MCF 10A (cell line): ENCODE measurements around the gene GTF2IRD1. TPM values are rescaled to one million over a fixed set of nuclear protein-coding genes. Genes with fewer than 3 reads are reported as not detected.

Experiments
- BruUV-seq: library from RNA; stranded (reverse); fragments of 400-500 nt; replicated peaks from 2 replicates; lab custom pipeline; 2021; lab: Mats Ljungman, UMichigan
- CTCF ChIA-PET: fragments of 300-600 bp; sonication (Branson Sonifier 250); formaldehyde crosslinking; extraction: SDS; loops from one replicate; lab custom pipeline; 2021; ENCODE audit warnings: antibody characterized with exemption, inconsistent platforms; lab: Yijun Ruan, JAX
- POLR2A ChIA-PET: fragments of 300-600, 350-650 bp; sonication (Branson Sonifier 250); formaldehyde crosslinking; extraction: SDS; loops from one replicate; lab custom pipeline; 2020; ENCODE audit warnings: antibody characterized with exemption, inconsistent platforms; lab: Yijun Ruan, JAX
- DNase-seq: peaks from one replicate; pipeline ENCODE4 v3.0.0-alpha.2; 2018; ENCODE audit not compliant: unreplicated experiment
- H3K27ac Mint-ChIP-seq: one replicate; pipeline ENCODE4 v1.8.0; 2022; ENCODE audit warnings: mild to moderate bottlenecking, low read depth, mixed read lengths; ENCODE audit not compliant: unreplicated experiment
- H3K27me3 Mint-ChIP-seq: one replicate; pipeline ENCODE4 v1.8.0; 2022; ENCODE audit warnings: mixed read lengths; ENCODE audit not compliant: insufficient read depth, unreplicated experiment
- H3K36me3 Mint-ChIP-seq: one replicate; pipeline ENCODE4 v1.8.0; 2022; ENCODE audit warnings: mild to moderate bottlenecking, moderate library complexity, mixed read lengths; ENCODE audit not compliant: insufficient read depth, unreplicated experiment
- H3K4me1 Mint-ChIP-seq: one replicate; pipeline ENCODE4 v1.8.0; 2022; ENCODE audit warnings: mixed read lengths; ENCODE audit not compliant: insufficient read depth, unreplicated experiment
- H3K4me3 Mint-ChIP-seq: one replicate; pipeline ENCODE4 v1.8.0; 2022; ENCODE audit warnings: mild to moderate bottlenecking, moderate library complexity, mixed read lengths; ENCODE audit not compliant: unreplicated experiment
- H3K9me3 Mint-ChIP-seq: one replicate; pipeline ENCODE4 v1.8.0; 2022; ENCODE audit warnings: mixed read lengths; ENCODE audit not compliant: unreplicated experiment
- intact Hi-C: fragments of 100-400 bp; cut with micrococcal nuclease; formaldehyde crosslinking; loops from 2 replicates; pipeline ENCODE4 v1.14.1; 2022
- total RNA-seq: library from RNA; stranded (reverse); gene quantifications from 2 replicates; pipeline ENCODE4 v1.2.3, GENCODE V29; 2022
- TF ChIP-seq, protein P1 (sequence below): fragments of 200-600 bp; IDR thresholded peaks from one replicate; pipeline ENCODE4 v1.8.0; 2022; ENCODE audit warnings: antibody characterized with exemption, mild to moderate bottlenecking; ENCODE audit not compliant: unreplicated experiment

Gene GTF2IRD1
- total RNA-seq, 1 experiment from 2014 or later, result 77.6 TPM

DNA sequence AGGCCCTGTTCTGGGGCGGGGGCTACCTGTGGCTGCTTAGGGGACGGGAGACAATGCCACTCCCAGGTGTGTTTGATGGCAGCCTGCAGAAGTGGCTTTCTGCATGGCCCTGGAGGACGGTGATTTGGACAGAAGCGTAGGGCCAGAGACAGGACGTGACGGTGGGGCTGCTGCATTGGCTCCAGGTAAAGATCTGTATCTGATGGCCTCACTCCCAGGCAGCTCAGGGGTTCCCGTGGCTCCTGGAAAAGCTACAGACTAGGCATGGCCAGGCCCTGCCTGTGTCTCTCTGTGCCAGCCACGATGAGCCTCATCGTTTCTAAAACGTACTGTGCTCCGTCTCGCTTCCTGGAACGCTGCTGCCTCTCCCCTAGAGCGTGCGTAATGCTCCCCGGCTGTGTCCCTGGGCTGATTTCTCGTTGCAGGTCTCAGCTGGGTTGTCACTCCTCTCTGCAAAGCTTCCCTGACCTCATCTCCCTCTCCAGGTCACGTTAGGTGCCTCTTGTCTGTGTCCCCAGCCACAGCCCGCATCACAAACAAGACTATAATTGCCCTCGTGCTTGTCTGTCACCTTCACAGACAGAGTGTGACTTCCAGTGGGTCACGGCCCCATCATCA, 12.6 kb downstream of the GTF2IRD1 start:
- H3K27ac Mint-ChIP-seq, result no peak overlapping the region
- BruUV-seq, result no TSS peak
- CTCF ChIA-PET, result interaction anchor here (0.7 to 1.9 kb wide), 2 partner anchors 17 to 50 kb away, joined by 3 to 5 read pairs; no protein-coding TSS in a partner anchor

GRCh38 chr7:74467876-74468275, 14.2 kb downstream of the GTF2IRD1 start:
- H3K4me1 Mint-ChIP-seq, result peaks cover 7% of the 10 kb centered on the region
- no peak for DNase-seq
- TF ChIP-seq, protein P1, sequence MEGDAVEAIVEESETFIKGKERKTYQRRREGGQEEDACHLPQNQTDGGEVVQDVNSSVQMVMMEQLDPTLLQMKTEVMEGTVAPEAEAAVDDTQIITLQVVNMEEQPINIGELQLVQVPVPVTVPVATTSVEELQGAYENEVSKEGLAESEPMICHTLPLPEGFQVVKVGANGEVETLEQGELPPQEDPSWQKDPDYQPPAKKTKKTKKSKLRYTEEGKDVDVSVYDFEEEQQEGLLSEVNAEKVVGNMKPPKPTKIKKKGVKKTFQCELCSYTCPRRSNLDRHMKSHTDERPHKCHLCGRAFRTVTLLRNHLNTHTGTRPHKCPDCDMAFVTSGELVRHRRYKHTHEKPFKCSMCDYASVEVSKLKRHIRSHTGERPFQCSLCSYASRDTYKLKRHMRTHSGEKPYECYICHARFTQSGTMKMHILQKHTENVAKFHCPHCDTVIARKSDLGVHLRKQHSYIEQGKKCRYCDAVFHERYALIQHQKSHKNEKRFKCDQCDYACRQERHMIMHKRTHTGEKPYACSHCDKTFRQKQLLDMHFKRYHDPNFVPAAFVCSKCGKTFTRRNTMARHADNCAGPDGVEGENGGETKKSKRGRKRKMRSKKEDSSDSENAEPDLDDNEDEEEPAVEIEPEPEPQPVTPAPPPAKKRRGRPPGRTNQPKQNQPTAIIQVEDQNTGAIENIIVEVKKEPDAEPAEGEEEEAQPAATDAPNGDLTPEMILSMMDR, result no peak
- BruUV-seq, result no TSS peak
- H3K36me3 Mint-ChIP-seq, result peaks cover 27% of the 10 kb centered on the region
- H3K27ac Mint-ChIP-seq, result no peak overlapping the region
- no peak overlapping the region for H3K4me3 Mint-ChIP-seq
- intact Hi-C loops, result no loop called here
- ChIA-PET POLR2A (interaction anchor here (1.5 kb wide), 1 partner anchor 10 kb away, joined by 5 read pairs; no protein-coding TSS in a partner anchor), CTCF (interaction anchor here (1.9 kb wide), 1 partner anchor 18 kb away, joined by 5 read pairs; no protein-coding TSS in a partner anchor)
- no peaks in the 10 kb centered on the region for H3K27me3 Mint-ChIP-seq
- no peaks in the 10 kb centered on the region for H3K9me3 Mint-ChIP-seq

More for the DNA sequence above, 12.6 kb downstream of the GTF2IRD1 start:
- intact Hi-C loops, result no loop called here
- Mint-ChIP-seq H3K36me3 (peaks cover 19% of the 10 kb centered on the region), H3K27me3 (no peaks in the 10 kb centered on the region), H3K4me1 (peaks cover 8% of the 10 kb centered on the region), H3K9me3 (no peaks in the 10 kb centered on the region), H3K4me3 (no peak overlapping the region)
- POLR2A ChIA-PET, result no interaction called here
- DNase-seq, result no peak
- TF ChIP-seq, protein P1, result no peak

- Mint-ChIP-seq H3K4me1 (peaks cover 20% of the 10 kb centered on the region), H3K36me3 (peaks cover 18% of the 10 kb centered on the region), H3K27ac (no peak overlapping the region), H3K4me3 (no peak overlapping the region), H3K9me3 (no peaks in the 10 kb centered on the region), H3K27me3 (no peaks in the 10 kb centered on the region)
- CTCF ChIA-PET, result interaction anchor here (1.1 kb wide), 1 partner anchor 20 kb away, joined by 10 read pairs; no protein-coding TSS in a partner anchor
- no peak for DNase-seq
- BruUV-seq, result no TSS peak
- intact Hi-C loops, result no loop called here
- POLR2A ChIA-PET, result no interaction called here
- TF ChIP-seq, protein P1, result no peak
These were observed 16.8 kb downstream of the GTF2IRD1 start for GRCh38 chr7:74470504-74470903.

- Mint-ChIP-seq H3K36me3 (peaks cover 16% of the 10 kb centered on the region), H3K9me3 (no peaks in the 10 kb centered on the region), H3K27me3 (no peaks in the 10 kb centered on the region), H3K27ac (no peak overlapping the region), H3K4me1 (peaks cover 40% of the 10 kb centered on the region), H3K4me3 (no peak overlapping the region)
- BruUV-seq, result no TSS peak
- CTCF ChIA-PET, result interaction anchor here (1.0 kb wide), 1 partner anchor 10 kb away, joined by 3 read pairs; no protein-coding TSS in a partner anchor
- no peak for DNase-seq
- POLR2A ChIA-PET, result interaction anchor here (1.7 kb wide), 1 partner anchor 11 kb away, joined by 6 read pairs; no protein-coding TSS in a partner anchor
- TF ChIP-seq, protein P1, result no peak
- intact Hi-C loops, result no loop called here
These were observed 19.4 kb downstream of the GTF2IRD1 start for GRCh38 chr7:74473116-74473515.
